Vagina (tissue), 2 donors: ENCODE measurements around the gene NSUN5. TPM values are rescaled to one million over a fixed set of nuclear protein-coding genes. Genes with fewer than 3 reads are reported as not detected.
"Not testable (repeated sequence)": the region's sequence is repeated elsewhere in the genome, so short reads cannot be mapped to it uniquely, and the experiment has no call there.

Source experiments
- DNase-seq, 2 donors: peaks; one replicate each; pipeline ENCODE4 v3.0.0-alpha.2; 2017; ENCODE audit errors: extremely low spot score in 2 of 2
- H3K27ac ChIP-seq: fragments of 200-600 bp; sonication (generic); one replicate; pipeline ENCODE4 v1.5.1; 2019
- H3K27me3 ChIP-seq: fragments of 200-600 bp; sonication (generic); one replicate; pipeline ENCODE4 v1.5.1; 2019
- H3K36me3 ChIP-seq, 2 donors: fragments of 200-600 bp; sonication (generic); one replicate each; pipeline ENCODE4 v1.5.1; 2017 to 2019
- H3K4me1 ChIP-seq: fragments of 200-600 bp; sonication (generic); one replicate; pipeline ENCODE4 v1.5.1; 2019
- H3K4me3 ChIP-seq, 2 donors: fragments of 200-600 bp; sonication (generic); 1 replicate in 1 of 2; 2 replicates in 1 of 2; pipeline ENCODE4 v1.5.1; 2016 to 2019
- H3K9me3 ChIP-seq: fragments of 200-600 bp; sonication (generic); one replicate; pipeline ENCODE4 v1.5.1; 2019
- CTCF ChIP-seq, 3 experiments: fragments of 450-650 bp in 2 of 3; fragments of 200-600 bp in 1 of 3; sonication (generic) in 1 of 3; IDR thresholded peaks; one replicate each; pipeline ENCODE4 v1.5.1; 2017 to 2019; ENCODE audit warnings: antibody characterized with exemption in 3 of 3, mild to moderate bottlenecking in 2 of 3, moderate library complexity in 2 of 3
- POLR2A ChIP-seq, 2 donors: fragments of 450-650 bp; IDR thresholded peaks; one replicate each; pipeline ENCODE4 v1.6.1; 2017; ENCODE audit warnings: antibody characterized with exemption in 2 of 2, mild to moderate bottlenecking in 2 of 2, moderate library complexity in 2 of 2
- POLR2AphosphoS5 ChIP-seq, 2 donors: sonication (generic); formaldehyde crosslinking; IDR thresholded peaks; one replicate each; pipeline ENCODE4 v1.9.0; 2017; ENCODE audit warnings: antibody characterized with exemption in 2 of 2, mild to moderate bottlenecking in 2 of 2, low read depth in 1 of 2; ENCODE audit not compliant: insufficient read depth in 1 of 2
- intact Hi-C: fragments of 100-400 bp; cut with DNase I; formaldehyde crosslinking; loops from one replicate; pipeline ENCODE4 v1.15.1; 2023
- total RNA-seq: library from RNA; depleted of rRNA; stranded (reverse); fragments of >200 nt; gene quantifications from one replicate; pipeline ENCODE4 v1.2.3, GENCODE V29; 2016

The NSUN5 gene
- total RNA-seq, 1 donor from 2014 or later, result 25.3 TPM

- Histone ChIP-seq H3K4me1 (peaks cover 19% of the 10 kb centered on the region), H3K36me3 (peaks cover 0 to 15% of the 10 kb centered on the region in 2 donors), H3K27ac (peak overlapping the region; percentile 76), H3K4me3 (peak overlapping the region; percentile 86 to 90), H3K27me3 (no peaks in the 10 kb centered on the region), H3K9me3 (no peaks in the 10 kb centered on the region)
- intact Hi-C loops, result no loop called here
- no peak for DNase-seq
- no peak for TF ChIP-seq POLR2A (IDR thresholded peaks at IDR 0.05)
These were observed 457 bp downstream of the NSUN5 start for GRCh38 chr7:73308074-73308664.

- Histone ChIP-seq H3K9me3 (no peaks in the 10 kb centered on the region), H3K27me3 (no peaks in the 10 kb centered on the region), H3K4me1 (peaks cover 19% of the 10 kb centered on the region), H3K36me3 (peaks cover 0 to 20% of the 10 kb centered on the region in 2 donors), H3K27ac (no peak overlapping the region), H3K4me3 (peak overlapping the region in 1 of 2 donors; percentile 86)
- no peak for TF ChIP-seq POLR2AphosphoS5 (IDR thresholded peaks at IDR 0.05; ENCODE audit: insufficient read depth in 1 of 2, low read depth in 1 of 2)
- no peak for TF ChIP-seq POLR2A (IDR thresholded peaks at IDR 0.05)
- no peak for TF ChIP-seq CTCF (IDR thresholded peaks at IDR 0.05)
- DNase-seq, result no peak
- intact Hi-C loops, result no loop called here
These were observed 1.2 kb downstream of the NSUN5 start for GRCh38 chr7:73307436-73307835.

- DNase-seq, result not testable (repeated sequence)
These were observed 3.8 kb downstream of the NSUN5 start for GRCh38 chr7:73304612-73305387.

GRCh38 chr7:73304071-73304470 is 4.6 kb downstream of the NSUN5 start:
- Histone ChIP-seq H3K9me3 (no peaks in the 10 kb centered on the region), H3K4me3 (no peak overlapping the region), H3K4me1 (peaks cover 15% of the 10 kb centered on the region), H3K36me3 (peaks cover 0 to 20% of the 10 kb centered on the region in 2 donors), H3K27me3 (no peaks in the 10 kb centered on the region), H3K27ac (no peak overlapping the region)
- intact Hi-C loops, result no loop called here
- DNase-seq, result no peak
- TF ChIP-seq POLR2A (IDR thresholded peaks at IDR 0.05) (no peak), POLR2AphosphoS5 (IDR thresholded peaks at IDR 0.05; ENCODE audit: insufficient read depth in 1 of 2, low read depth in 1 of 2) (no peak), CTCF (IDR thresholded peaks at IDR 0.05) (no peak)

More at GRCh38 chr7:73304612-73305387, 3.8 kb downstream of the NSUN5 start:
- intact Hi-C loops, H3K27me3 ChIP-seq, H3K27ac ChIP-seq, H3K9me3 ChIP-seq, H3K4me3 ChIP-seq: not testable (repeated sequence)
- H3K36me3 ChIP-seq, result peaks cover 0 to 20% of the 10 kb centered on the region in 2 donors
- H3K4me1 ChIP-seq, result peaks cover 19% of the 10 kb centered on the region

- H3K4me3 ChIP-seq, result no peak overlapping the region
- intact Hi-C loops, result no loop called here
- DNase-seq, result no peak
- H3K9me3 ChIP-seq, result no peaks in the 10 kb centered on the region
- H3K27ac ChIP-seq, result no peak overlapping the region
- peaks cover 0 to 20% of the 10 kb centered on the region in 2 donors for H3K36me3 ChIP-seq
- peaks cover 10% of the 10 kb centered on the region for H3K4me1 ChIP-seq
- no peak for TF ChIP-seq POLR2A (IDR thresholded peaks at IDR 0.05)
- TF ChIP-seq CTCF (IDR thresholded peaks at IDR 0.05), result no peak
- no peak for TF ChIP-seq POLR2AphosphoS5 (IDR thresholded peaks at IDR 0.05; ENCODE audit: insufficient read depth in 1 of 2, low read depth in 1 of 2)
- no peaks in the 10 kb centered on the region for H3K27me3 ChIP-seq
These were observed 5.1 kb downstream of the NSUN5 start for GRCh38 chr7:73303546-73303945.

- DNase-seq, H3K27me3 ChIP-seq, intact Hi-C loops, H3K4me3 ChIP-seq, H3K9me3 ChIP-seq, H3K27ac ChIP-seq, H3K4me1 ChIP-seq: not testable (repeated sequence)
- H3K36me3 ChIP-seq, result peaks cover 0 to 20% of the 10 kb centered on the region in 2 donors
These were observed 5.8 kb downstream of the NSUN5 start for GRCh38 chr7:73302846-73303245.

- intact Hi-C loops, result not testable (repeated sequence)
- H3K36me3 ChIP-seq, result peaks cover 0 to 20% of the 10 kb centered on the region in 2 donors
These were observed 7.5 kb downstream of the NSUN5 start for GRCh38 chr7:73301108-73301507.

GRCh38 chr7:73299812-73300211 is 8.8 kb downstream of the NSUN5 start:
- H3K4me1 ChIP-seq, DNase-seq, intact Hi-C loops, H3K27me3 ChIP-seq, H3K9me3 ChIP-seq, H3K27ac ChIP-seq, H3K4me3 ChIP-seq: not testable (repeated sequence)
- peaks cover 0 to 20% of the 10 kb centered on the region in 2 donors for H3K36me3 ChIP-seq

More at GRCh38 chr7:73301108-73301507, 7.5 kb downstream of the NSUN5 start:
- not testable (repeated sequence) for DNase-seq, H3K27me3 ChIP-seq, H3K4me3 ChIP-seq, H3K27ac ChIP-seq, H3K9me3 ChIP-seq, H3K4me1 ChIP-seq

- H3K4me1 ChIP-seq, H3K27me3 ChIP-seq, intact Hi-C loops, H3K27ac ChIP-seq, DNase-seq, H3K9me3 ChIP-seq, H3K36me3 ChIP-seq, H3K4me3 ChIP-seq: not testable (repeated sequence)
These were observed 10.9 kb downstream of the NSUN5 start for GRCh38 chr7:73297706-73298105.

- H3K27ac ChIP-seq, H3K27me3 ChIP-seq, H3K4me1 ChIP-seq, intact Hi-C loops, H3K36me3 ChIP-seq, DNase-seq, H3K4me3 ChIP-seq, H3K9me3 ChIP-seq: not testable (repeated sequence)
These were observed 11.4 kb downstream of the NSUN5 start for GRCh38 chr7:73297235-73297634.
